ENCODE measurements around the gene DPP6.
A peak's percentile ranks its signal among the peaks of the same experiment; 100 is the strongest.

- TF ChIP-seq POLR2A (IDR thresholded peaks at IDR 0.05; ENCODE audit: low read depth, low read length) (no peak), TAF1 (IDR thresholded peaks at IDR 0.05; ENCODE audit: low read depth, low read length) (no peak), POLR2AphosphoS5 (IDR thresholded peaks at IDR 0.05; ENCODE audit: low read depth, low read length) (no peak), SPI1 (IDR thresholded peaks at IDR 0.05; ENCODE audit: low read depth, low read length) (peak; percentile 31; the same call in 1 of the 2 replicates), PAX5 (IDR thresholded peaks at IDR 0.05; ENCODE audit: insufficient read depth, low read length, severe bottlenecking) (no peak)
Observed at GRCh38 chr7:154633641-154634040, 581.4 kb downstream of the DPP6 start.
